C1 segment of cervical spinal cord (tissue), 14 donors: ENCODE results near the gene GPX7.
"Not testable (repeated sequence)": the region's sequence is repeated elsewhere in the genome, so short reads cannot be mapped to it uniquely, and the experiment has no call there.

Experiments used
- DNase-seq, 14 donors: peaks; one replicate each; lab custom pipeline; 2025; lab: John Stamatoyannopoulos, UW

Gene GPX7

GRCh38 chr1:52601991-52602855 is at the start of gene GPX7:
TSS of gene GPX7 (plus strand) at chr1:52602371. CDS start at chr1:52602410, 39 bp downstream.
- peak in 9 of 14 donors; percentile 22 to 70 (median 38) for DNase-seq

DNA sequence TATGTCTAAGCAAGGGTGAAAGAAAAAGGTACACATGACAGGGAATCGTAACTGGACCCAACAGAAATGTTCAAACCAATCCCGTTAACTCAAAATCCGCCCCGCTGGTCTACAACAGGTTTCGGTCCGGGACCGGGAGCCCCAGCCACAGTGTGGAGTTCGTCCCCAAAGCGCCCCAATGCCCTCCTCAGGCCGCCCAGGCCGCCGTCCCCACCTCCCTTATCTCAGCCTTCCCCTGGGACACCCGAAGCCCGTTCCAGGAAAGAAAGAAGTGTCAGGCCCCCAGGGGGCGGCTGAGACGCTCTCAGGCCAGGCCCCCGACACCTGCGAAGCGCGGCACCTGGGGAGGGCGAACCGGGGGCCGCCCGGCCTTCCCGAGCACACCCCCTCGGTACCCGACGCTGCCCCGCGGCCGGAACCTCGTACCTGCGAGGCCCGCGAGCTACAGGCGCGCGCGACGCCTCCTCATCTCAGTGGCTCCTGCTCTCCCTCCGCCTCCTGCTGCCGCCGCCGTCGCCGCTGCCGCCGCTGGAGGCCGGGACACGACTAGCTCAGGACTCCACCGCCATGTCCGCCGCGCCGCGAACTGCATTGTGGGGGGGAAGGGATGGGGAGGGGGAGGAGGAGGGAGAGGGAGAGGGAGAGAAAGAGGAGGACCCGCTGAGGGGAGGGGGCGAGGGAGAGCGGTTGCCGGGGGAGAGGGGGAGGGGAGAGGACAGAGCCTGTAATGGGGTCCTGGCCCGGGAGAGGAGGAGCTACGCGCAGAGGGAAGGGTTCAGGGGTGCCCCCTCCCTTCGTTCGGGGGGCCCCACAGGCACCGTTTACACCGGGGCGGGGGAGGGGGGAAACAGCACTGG is 49.4 kb upstream of the GPX7 start, which contains the start of gene TUT4:
TSS of gene TUT4 (minus strand) at position 588 of the 857 bp plus-strand sequence. CDS start 26,812 bp downstream, outside the sequence.
- peak; percentile 30 to 92 (median 82) for DNase-seq

GRCh38 chr1:52553362-52554266 is 48.6 kb upstream of the GPX7 start:
- DNase-seq = peak; percentile 30 to 92 (median 81)

DNA sequence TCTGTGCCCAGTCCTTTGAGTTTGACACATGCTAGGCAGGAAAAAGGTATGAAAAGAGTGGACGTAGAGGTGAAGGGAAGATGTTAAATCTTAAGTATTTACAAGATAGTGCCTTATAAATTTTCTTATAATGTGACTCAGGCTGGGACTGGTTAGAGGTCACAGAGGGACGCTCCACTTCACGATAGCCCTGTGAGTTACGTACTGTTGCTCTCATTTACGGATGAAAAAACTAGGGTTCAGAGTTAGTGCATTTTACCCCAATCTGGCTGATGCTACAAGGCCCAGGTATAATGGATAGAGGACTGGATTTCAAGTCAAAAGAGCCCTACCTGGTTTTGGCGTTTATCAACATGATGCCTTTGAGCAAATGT is 47.9 kb upstream of the GPX7 start:
- no peak for DNase-seq

DNA sequence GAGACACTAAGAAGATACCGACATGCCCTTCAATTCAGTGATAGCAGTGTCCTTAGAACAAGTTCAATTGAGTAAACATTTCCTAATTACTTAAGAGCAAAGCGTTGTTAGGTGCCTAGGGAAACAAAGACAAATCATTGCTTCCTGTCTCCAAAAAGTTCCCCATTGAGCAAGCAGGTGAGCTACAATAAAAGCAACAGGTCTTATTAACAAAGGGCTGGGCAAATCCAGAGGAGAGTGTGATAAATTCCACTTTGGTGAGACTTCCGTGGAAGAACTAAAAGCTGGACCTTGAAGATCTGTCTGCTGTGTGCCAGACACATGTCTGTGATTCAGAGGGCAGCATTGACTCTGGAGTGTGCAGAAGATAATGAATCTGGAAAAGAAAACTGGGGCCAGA is 47.4 kb upstream of the GPX7 start:
- no peak for DNase-seq

- DNase-seq = no peak
Measured at GRCh38 chr1:52556641-52557360, 45.4 kb upstream of the GPX7 start.

DNA sequence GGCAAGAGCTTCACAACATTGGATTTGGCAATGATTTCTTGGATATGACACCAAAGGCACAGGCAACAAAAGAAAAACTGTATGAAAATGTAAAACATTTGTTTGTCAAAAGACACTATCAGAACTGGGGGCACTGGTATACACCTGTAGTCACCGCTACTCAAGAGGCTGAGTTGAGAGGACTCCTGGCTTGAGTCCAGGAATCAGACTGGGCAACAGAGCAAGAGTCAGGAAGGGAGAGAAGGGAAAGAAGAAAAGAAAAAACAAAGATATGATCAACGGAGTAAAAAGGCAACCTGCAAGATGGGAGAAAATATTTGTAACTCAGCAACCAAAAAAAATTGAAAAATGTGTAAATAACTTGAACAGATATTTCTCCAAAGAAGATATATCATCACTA is 43.2 kb upstream of the GPX7 start:
- no peak for DNase-seq

- no peak for DNase-seq
Measured at GRCh38 chr1:52559875-52560274, 42.3 kb upstream of the GPX7 start.

DNA sequence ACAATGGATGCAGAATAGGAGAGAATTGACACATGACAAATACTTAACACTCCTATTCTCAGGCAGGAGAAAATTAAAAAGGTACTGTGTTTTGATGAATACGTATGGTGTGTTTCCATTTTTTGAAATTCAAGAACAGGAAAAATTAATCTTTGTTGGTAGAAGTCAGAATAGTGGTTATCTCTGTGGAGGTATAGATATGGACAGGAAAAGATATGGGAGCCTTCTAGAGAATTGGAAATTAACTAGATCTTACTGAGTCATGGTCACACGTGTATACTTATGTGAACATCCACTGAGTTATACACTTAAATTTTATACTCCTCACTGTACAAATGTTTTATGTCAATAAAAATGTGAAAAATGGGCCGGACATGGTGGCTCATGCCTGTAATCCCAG is 39.4 kb upstream of the GPX7 start:
- no peak for DNase-seq

DNA sequence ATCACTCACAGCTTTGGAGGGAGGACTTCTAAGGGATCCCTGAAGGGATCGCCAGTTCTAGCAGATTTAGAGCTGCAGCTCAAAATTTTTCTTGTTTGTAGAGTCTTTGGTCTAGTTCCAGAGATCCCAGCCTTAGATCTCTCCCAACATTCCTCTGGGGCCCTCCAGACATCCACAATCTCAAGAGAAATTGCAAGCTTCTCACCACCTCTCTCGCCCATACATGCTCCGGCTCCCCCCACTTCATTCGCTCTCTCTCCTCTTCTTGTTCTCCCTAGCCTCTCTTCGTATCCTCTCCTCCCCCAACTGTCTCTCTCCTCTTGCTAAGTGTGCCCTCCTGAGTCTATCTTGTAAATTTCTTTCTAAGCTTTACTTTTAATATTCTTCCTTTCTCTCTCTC is 34.2 kb upstream of the GPX7 start:
- DNase-seq = no peak

DNA sequence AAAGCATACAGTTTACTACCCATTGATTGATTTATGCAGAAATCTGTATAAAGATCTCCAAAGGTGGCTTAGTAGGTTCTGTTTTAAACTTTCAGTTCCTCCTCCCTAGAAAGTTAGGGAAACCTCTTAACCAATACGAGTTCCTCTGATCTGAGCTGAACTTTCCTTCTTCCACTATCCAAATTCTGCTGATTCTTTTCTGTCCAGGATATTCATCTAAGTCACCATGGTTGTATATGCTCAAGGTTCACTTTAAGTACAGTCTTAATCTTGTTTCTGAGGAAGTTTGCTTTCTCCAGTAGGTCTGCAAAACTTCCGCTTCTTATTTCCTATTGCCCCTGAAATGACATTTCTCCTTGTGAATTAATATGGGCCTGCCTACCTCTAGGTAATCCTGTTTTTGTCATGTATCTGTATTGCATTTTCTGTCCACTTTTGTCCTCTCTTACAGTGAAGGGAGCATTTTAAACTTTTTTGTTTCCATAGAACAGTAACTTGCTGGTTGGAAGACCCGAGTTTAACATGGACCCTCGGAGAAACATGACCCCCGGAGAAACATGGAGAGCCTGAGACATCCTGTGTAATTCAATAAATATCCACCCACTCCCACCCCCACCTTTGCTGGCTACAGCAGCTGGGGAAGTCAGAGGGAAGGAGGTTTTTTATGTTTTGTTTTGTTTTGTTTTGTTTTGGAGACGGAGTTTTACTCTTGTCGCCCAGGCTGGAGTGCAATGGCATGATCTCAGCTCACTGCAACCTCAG is 32.5 kb upstream of the GPX7 start:
- no peak for DNase-seq

DNA sequence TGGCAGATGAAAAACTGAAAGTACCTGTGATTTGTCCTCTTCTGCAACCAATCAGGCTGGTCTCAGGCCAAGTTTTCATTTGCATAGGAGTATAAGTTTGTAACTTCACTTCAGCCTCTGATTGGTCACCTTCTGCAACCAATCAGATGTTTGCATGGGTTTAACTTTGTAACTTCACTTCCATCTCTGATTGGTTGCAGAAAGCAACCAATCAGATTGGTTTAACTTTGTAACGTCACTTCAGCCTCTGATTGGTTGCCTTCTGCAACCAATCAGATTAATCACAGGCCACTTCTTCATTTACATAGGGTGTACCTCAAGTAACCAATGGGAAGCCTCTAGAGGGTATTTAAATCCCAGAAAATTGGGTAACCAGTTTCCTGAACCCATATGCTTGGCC is 30.4 kb upstream of the GPX7 start:
- no peak for DNase-seq

DNA sequence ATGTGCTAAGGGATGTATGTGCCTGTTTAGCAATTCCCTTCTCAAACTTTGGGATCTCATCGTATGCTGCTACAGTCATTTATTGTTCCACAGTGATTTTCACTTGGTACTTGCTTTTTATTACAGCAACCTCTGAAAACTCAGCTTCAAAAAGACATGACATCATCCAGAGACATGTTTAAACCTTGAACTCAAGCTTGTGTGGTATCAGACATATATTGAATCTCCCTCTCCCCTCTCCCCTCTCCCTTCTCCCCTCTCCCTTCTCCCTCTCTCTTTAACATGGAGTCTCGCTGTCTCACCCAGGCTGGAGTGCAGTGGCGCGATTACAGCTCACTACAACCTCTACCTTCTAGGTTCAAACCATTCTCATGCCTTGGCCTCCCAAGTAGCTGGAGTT is 29.8 kb upstream of the GPX7 start:
- DNase-seq = no peak

GRCh38 chr1:52574594-52574993 is 27.6 kb upstream of the GPX7 start:
- DNase-seq = no peak

DNA sequence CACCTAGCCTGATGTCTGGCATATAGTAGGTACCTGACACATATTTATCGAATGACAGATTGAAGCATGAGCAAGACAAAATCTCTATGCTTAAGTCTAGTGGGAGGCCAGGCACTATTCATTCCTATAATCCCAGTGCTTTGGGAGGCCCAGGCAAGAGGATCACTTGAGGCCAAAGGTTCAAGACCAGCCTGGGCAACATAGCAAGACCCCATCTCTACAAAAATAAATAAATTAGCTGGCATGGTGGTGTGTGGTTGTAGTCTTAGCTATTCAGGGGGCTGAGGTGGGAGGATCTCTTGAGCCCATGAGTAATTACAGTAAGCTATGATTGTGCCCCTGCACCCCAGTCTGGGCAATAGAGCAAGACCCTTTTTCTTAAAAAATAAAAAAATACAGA is 26.1 kb upstream of the GPX7 start:
- no peak for DNase-seq

DNA sequence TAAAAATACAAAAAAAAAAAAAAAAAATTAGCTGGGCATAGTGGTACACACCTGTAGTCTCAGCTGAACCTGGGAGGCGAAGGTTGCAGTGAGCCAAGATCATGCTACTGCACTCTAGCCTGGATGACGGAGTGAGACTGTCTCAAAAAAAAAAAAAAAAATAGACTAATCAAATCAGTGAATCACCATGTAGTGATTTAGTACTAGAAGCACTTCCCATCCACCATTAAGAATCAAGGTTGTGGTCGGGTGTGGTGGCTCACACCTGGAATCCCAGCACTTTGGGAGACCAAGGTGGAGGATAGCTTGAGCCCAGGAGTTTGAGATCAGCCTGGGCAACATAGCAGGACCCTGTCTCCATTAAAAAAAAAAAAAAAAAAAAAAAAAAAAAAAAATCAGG is 24.1 kb upstream of the GPX7 start:
- not testable (repeated sequence) for DNase-seq

DNA sequence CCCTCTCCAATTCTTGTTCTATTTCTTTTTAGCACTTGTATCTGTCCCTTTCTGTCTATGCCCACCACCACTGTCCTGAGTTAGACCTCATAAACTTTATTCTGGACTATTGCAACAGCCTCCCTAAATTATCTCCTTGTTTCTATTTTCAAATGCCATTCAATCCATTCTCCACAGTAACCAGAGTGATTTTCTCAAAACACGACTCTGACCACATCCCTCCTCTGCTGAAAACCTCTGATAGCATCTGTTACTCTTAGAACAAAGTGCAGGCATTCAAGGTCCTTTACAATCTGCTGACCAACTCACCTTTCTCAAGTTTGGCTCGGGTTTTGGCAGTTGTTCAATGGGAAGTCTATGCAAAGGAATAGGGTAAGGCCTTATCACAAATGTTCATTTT is 22.8 kb upstream of the GPX7 start:
- no peak for DNase-seq

DNA sequence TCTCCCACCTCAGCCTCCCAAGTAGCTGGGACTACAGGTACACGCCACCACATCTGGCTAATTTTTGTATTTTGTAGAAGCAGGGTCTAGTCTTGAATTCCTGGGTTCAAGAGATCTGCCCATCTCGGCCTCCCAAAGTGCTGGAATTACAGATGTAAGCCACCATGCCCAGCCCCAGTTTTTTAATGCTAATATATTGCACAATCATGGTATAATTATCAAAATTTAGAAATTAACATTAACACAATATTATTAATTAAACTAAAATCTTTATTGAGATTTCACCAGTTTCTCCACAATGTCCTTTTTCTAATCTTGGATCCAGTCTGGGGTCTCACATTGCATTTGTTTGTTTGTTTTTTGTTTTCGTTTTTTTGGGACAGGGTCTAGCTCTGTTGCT is 21.9 kb upstream of the GPX7 start:
- no peak for DNase-seq

- no peak for DNase-seq
Measured at GRCh38 chr1:52582116-52582696, 20.0 kb upstream of the GPX7 start.

DNA sequence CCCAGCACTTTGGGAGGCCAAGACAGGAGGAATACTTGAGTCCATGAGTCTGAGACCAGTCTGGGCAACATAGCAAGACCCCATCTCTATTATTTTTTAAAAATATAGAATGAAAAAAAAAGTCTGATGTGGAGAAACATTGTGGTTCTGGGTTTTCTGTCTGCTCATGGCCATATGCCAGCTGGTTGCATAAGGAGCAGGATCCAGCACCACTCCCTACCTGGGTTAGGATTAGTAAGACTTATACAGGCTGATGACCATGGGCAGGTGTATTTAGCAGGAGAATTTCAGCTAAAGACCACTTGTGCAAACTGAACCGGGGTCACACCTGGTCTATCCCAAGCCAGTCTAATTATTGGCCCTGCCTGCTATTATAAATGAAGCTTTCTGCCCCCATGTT is 16.7 kb upstream of the GPX7 start:
- DNase-seq = no peak
